ENCODE measurements around the gene PPP1CC. TPM values are rescaled to one million over a fixed set of nuclear protein-coding genes. Genes with fewer than 3 reads are reported as not detected.

PPP1CC gene
- total RNA-seq, 1 experiment from 2014 or later, result 118 TPM

- no peak for DNase-seq
- no peaks in the 10 kb centered on the region for H3K36me3 ChIP-seq
- no peaks in the 10 kb centered on the region for H3K9me3 ChIP-seq
- H3K27me3 ChIP-seq, result peaks cover 7% of the 10 kb centered on the region; the same call in 1 of the 2 replicates
- no peak overlapping the region for H3K4me3 ChIP-seq
Observed at GRCh38 chr12:110683888-110684287, 58.8 kb downstream of the PPP1CC start.

- no peak for DNase-seq
- Histone ChIP-seq H3K27me3 (no peaks in the 10 kb centered on the region), H3K4me3 (no peak overlapping the region), H3K36me3 (no peaks in the 10 kb centered on the region), H3K9me3 (no peaks in the 10 kb centered on the region)
Observed at GRCh38 chr12:110680032-110680431, 62.7 kb downstream of the PPP1CC start.

- Histone ChIP-seq H3K36me3 (no peaks in the 10 kb centered on the region), H3K4me3 (no peak overlapping the region), H3K27me3 (no peaks in the 10 kb centered on the region), H3K9me3 (no peaks in the 10 kb centered on the region)
- no peak for DNase-seq
Observed at GRCh38 chr12:110679201-110679600, 63.5 kb downstream of the PPP1CC start.

- Histone ChIP-seq H3K36me3 (no peaks in the 10 kb centered on the region), H3K4me3 (no peak overlapping the region), H3K9me3 (no peaks in the 10 kb centered on the region), H3K27me3 (no peaks in the 10 kb centered on the region)
- DNase-seq, result no peak
Observed at GRCh38 chr12:110677982-110678381, 64.7 kb downstream of the PPP1CC start.

- no peak for DNase-seq
- Histone ChIP-seq H3K36me3 (no peaks in the 10 kb centered on the region), H3K4me3 (no peak overlapping the region), H3K27me3 (no peaks in the 10 kb centered on the region), H3K9me3 (no peaks in the 10 kb centered on the region)
Observed at GRCh38 chr12:110677206-110677911, 65.3 kb downstream of the PPP1CC start.

GRCh38 chr12:110676171-110676570 is 66.5 kb downstream of the PPP1CC start:
- Histone ChIP-seq H3K36me3 (no peaks in the 10 kb centered on the region), H3K27me3 (no peaks in the 10 kb centered on the region), H3K4me3 (no peak overlapping the region), H3K9me3 (no peaks in the 10 kb centered on the region)
- no peak for DNase-seq

- Histone ChIP-seq H3K9me3 (no peaks in the 10 kb centered on the region), H3K4me3 (no peak overlapping the region), H3K27me3 (no peaks in the 10 kb centered on the region), H3K36me3 (no peaks in the 10 kb centered on the region)
- DNase-seq, result no peak
Observed at GRCh38 chr12:110670161-110670701, 72.5 kb downstream of the PPP1CC start.

Other genes with a start within 250 kb of the PPP1CC start
- 33.5 and 59.1 TPM in 2 replicates for gene VPS29, start 240.8 kb downstream of the PPP1CC start, total RNA-seq (2014; rRNA removed; shearing (Covaris generic); ENCODE audit: low replicate concordance)
- gene RAD9B, start 240.6 kb downstream of the PPP1CC start, total RNA-seq (2014; rRNA removed; shearing (Covaris generic); ENCODE audit: low replicate concordance), result 0.25 and 2.0 TPM in 2 replicates
- 4.4 and 11.0 TPM in 2 replicates for gene PPTC7, start 159.6 kb downstream of the PPP1CC start, total RNA-seq (2014; rRNA removed; shearing (Covaris generic); ENCODE audit: low replicate concordance)
- gene TCTN1, start 128.8 kb downstream of the PPP1CC start, total RNA-seq (2014; rRNA removed; shearing (Covaris generic); ENCODE audit: low replicate concordance), result 19.6 and 47.5 TPM in 2 replicates
- not detected in 2 replicates for gene HVCN1, start 53.8 kb downstream of the PPP1CC start, total RNA-seq (2014; rRNA removed; shearing (Covaris generic); ENCODE audit: low replicate concordance)
- not detected in 2 replicates for gene CCDC63, start 104.1 kb upstream of the PPP1CC start, total RNA-seq (2014; rRNA removed; shearing (Covaris generic); ENCODE audit: low replicate concordance)
- gene MYL2, start 177.7 kb upstream of the PPP1CC start, total RNA-seq (2014; rRNA removed; shearing (Covaris generic); ENCODE audit: low replicate concordance), result not detected in 2 replicates

All from MG63 (cell line).